HG03469 (cell line): ENCODE data around the gene SPCS2.

Experiments used
- ATAC-seq: cut with Tn5 transposase; IDR thresholded peaks from one replicate; pipeline ENCODE4 v1.9.1; 2021; ENCODE audit warnings: mild to moderate bottlenecking, moderate library complexity, moderate number of reproducible peaks; ENCODE audit not compliant: unreplicated experiment

SPCS2 gene

DNA sequence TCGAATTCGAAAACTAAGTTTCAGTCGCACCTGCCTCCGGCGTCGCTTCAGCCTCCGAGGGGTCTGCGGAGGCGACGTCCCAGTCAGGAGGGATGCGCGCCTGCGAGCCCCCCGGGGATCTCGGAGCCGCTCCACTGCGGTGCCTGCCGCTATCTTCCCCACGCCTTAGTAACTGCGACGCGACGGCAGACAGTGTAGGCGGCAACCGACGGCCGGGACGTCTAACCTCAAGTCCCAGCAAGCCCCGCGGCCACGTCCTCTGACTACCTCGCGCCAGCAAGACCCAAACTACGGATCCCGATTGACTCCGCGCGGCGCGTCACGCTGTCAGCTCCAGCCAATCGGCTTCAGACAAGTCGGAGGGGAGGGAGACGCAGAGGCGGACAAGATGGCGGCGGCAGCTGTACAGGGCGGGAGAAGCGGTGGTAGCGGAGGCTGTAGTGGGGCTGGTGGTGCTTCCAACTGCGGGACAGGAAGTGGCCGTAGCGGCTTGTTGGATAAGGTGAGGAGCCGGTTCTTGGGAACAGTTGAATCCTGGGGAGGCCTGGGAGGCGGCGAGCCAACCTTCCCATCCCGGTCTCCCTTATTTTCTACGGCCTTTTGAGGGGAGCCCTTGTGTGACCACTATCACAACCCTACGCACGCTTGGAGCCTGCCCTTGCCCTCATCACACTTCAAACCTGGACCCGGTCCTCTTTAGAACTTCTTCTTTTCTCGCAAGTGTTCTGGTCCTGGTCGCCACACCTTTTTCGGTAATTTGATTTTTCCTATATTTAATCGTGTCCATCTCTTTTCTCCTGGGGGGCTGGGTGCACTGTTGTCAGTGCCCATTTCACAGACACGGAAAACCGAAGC is at the start of gene SPCS2, which contains the start of gene XRRA1:
TSS of gene SPCS2 (plus strand) at position 369 of the 855 bp plus-strand sequence. CDS start at position 389, 20 bp downstream.
TSS of gene XRRA1 (minus strand) at position 194 of the 855 bp plus-strand sequence. CDS start 8,213 bp downstream, outside the sequence.
- ATAC-seq: peak; percentile 82

DNA sequence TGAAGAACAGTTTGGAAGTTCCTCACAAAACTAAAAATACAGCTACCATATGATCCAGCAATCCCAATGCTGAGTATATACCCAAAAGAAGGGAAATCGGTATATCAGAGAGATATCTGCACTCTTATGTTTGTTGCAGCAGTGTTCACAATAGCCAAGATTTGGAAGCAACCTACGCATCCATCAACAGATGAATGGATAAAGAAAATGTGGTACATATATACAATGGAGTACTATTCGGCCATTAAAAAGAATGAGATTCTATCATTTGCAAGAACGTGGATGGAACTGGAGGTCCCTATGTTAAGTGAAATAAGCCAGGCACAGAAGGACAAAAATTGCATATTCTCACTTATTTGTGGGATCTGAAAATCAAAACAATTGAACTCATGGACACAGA is 46.7 kb upstream of the SPCS2 start:
- ATAC-seq: no peak

DNA sequence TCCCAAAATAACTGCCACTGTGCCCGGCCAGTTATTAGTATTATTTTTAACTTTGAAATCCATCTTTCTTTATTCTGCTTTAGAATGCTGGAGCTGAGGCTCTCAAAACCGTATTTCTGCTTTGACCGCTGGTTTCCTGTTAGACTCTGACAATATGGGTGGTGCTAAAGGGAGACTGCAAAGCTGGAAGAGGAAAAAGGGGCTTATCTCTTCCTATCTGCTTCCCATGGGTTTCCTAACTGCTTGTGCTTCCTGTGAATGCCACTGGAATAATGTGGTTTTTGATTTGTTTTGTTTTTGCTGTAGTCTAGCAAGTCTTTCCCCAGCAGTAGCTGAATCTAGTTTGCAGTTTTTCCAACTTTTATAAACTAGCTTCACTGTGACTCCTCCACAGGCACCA is 43.7 kb upstream of the SPCS2 start:
- no peak for ATAC-seq

DNA sequence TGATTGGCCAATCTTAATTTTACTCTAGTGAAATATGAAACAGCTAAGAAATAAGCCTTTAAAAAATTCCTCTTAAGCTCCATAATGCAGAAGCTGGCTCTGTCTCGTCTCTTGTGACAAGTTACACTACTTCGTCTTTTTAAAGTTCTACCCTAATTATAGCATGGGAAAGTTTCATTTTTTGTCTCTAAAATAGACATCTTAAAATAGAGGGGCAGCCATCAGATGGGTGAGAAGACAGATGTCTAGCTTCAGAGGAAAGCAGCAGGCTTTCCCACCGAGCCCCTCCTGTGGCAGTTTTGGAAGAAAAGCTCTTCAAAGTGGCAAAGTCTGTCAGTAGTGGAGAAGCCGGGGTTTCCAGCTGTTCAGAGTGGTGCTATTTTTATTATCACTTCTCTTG is 39.7 kb upstream of the SPCS2 start:
- ATAC-seq: no peak

DNA sequence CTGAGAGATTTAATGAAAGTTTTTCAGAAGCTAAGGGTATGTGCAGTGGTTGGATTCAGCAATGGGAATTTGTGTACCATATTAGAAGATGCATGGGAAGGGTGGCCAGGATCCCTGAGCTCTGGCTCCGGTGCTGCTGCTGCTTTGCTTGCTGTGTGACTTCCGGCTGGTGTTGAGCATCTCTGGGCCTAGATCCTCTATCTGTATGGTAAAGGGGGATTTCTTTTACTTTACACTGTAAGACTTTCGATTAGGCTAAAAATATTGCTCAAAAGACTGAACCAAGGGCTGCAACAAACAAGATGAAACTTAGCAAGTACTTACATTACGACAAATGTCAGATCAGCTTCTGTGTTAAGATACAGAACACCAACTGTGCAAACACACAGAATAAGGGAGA is 39.3 kb upstream of the SPCS2 start:
- no peak for ATAC-seq

DNA sequence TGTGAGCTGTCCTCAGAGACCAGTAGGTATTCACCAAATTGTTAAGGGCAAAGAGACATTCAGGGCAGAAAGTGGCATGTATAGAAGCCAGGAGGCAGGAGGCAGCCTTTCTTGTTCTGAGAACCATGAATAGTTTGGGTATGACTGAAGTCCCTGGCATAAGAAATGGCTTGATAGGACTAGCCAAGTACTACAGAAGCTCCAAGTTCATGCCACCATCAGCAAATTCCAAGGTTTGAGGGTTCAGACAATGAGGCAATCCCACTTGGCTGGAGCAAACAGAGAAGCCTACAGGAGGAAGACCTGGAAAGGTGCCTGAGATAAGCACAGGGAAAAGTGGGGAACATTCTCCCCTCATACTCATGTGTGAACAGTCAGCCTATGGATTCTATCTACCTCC is 25.9 kb upstream of the SPCS2 start:
- ATAC-seq: no peak

DNA sequence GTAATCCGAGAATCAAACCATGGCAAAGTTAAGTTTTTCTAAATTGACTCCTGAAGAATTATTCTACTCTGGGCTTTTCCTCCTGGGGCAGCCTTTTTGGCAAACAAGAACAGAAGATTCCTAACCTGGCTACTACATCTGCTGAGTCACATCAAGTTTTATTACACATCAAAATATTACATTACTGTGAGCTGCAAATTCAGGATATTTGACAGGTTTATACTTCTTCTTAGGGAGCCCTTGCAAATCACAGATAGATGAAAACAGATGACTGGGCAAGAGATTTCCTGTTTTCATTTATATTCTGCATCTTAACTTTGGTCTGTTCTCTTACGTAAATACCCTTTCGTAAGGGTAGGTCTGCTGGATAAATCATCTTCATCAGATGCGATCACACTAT is 23.8 kb upstream of the SPCS2 start:
- no peak for ATAC-seq

DNA sequence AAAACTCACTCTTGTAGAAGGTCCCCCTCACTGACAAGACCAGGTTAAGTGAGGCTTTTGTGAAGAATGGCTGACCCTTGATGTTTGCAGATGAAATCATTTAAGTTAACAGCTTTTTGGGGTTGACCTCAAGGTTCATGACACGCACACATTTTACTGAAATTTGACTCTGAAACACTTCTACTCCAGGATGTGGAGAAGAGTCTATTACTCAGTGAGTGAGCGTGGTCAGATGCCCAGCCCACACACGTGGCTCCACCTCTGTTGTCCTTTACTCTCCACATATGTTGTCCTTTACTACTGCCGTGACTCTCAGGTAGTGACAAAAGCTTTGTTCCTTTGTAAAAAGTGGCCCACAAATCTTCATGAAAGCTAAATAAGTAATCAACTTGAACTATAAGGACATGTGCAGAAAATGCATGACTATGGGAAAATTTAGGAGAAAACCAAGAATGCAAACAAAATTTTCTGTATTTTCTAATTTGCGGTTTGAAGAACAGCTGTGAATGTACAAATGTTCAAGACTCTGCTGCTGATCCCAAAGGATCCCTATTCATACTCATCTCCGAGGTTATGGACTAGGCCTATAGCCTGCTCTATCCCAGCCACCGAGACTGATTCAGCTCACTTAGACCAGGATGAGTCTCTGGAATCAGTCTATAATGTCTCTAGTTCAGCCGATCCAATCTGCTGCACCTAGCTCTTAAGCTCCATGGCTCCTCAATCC is 22.6 kb upstream of the SPCS2 start:
- ATAC-seq: no peak

DNA sequence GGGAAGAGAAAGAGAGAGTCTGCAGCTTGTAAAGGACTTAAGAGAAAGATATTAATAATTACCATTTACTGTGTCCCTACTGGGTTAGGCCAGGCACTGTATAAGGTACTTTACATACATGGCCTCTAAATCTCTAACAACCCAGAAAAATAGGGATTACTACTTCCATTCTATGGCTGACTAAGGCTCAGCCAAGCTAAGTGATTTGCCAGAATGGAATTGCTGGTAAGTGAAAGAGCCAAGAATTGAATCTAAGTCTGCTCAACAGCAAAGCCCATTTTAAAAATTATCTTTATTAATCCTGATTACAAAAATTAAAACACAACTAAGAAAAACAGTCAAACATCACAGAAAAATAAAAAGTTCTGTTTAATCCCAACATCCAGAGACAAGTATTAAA is 21.6 kb upstream of the SPCS2 start:
- ATAC-seq: no peak

DNA sequence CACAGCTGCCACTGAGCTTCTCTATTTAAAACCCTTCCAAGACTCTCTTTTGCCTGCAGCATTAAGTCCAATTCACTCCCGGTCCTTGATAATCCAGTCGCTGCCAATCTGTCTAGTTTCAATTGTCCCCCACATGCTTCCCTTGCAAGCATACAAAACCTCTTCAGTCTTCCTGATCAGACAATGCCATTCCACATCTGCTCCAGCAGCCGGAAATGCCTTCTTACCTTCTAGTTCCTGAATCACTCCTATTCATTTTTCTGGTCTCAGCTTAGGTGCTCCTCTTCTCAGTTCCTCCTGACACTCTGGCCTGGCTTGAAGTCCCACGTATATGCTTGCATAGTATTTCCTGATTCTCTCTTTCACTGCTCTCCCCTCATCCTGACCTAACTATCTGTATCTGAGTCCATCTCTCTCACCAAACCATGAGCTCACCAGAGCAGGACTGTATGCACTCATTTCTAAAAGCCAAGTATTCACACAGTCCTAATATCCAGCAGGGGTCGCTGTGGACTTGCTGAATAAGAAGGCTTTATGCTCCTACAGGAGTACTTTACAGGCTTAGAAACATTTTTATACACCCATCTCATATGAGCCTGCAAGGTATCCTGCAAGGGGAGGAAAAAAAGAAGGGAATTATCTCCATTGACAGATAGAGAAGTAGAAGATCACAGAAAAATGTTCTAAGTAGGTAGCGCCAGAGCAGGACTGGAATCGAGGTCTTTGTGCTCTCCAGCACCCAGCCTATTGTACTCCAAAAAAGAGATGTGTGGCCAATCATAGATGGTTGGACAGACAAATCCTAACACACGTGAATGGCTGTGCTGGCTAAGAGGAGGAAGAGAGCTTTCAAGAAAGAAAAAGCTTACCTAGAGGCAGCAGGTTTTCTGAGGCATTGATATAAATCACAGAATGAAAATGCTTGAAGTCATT is 19.4 kb upstream of the SPCS2 start:
- peak; percentile 56 for ATAC-seq

DNA sequence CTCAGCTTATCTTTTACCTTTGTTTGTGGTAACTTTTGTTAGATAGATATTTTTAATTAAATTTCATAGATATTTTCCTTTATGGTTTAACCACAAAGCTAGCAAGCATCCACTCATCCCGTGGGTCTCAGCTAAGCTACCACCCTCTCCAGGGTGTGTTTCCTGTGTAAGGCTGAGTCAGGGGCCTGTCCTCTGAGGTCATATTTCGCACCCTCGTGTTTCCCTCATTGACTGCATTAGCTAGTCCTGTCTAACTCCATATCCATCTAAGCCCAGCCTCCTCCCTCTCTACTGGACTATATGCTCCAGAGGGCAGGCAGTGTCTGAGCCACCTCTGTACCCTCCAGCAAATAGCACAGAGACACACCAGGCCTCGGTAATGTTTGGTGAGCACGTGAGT is 16.9 kb upstream of the SPCS2 start:
- ATAC-seq: no peak

DNA sequence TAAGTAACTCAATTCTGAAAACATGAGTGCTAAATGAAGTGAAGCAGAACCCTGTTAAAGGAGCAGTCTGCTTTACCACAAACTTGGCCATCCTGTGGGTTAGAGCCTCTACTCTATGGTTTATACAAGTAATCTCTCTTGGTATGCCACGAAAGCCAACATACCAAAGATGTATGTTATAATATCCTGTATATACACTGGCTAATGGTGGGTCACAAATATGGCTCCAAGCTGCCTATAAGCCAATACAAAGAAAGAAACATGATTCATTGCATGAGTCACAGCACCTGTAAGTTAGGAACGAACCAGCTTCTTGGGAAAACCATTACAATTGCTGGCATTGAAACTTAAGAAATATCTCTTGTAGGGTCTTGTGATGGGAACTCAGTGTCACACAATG is 16.3 kb upstream of the SPCS2 start:
- ATAC-seq: no peak

DNA sequence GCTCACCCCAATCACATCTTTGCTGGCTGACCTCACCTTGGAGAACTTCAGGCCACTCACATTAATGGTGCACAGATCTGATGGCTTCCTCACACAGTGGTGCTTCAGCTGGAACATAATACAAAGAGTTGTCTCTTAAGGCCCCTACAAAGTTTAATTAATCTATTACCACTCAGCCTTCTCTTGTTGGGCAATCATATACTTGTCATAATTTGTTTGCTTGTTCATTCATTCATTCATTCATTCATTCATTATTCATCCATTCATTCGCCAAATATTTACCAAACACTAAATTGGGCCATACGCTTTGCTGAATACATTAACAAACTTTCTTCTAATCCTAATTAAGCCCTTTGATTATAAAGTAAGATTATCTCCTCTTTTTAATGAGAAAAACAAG is 15.3 kb upstream of the SPCS2 start:
- ATAC-seq: no peak

DNA sequence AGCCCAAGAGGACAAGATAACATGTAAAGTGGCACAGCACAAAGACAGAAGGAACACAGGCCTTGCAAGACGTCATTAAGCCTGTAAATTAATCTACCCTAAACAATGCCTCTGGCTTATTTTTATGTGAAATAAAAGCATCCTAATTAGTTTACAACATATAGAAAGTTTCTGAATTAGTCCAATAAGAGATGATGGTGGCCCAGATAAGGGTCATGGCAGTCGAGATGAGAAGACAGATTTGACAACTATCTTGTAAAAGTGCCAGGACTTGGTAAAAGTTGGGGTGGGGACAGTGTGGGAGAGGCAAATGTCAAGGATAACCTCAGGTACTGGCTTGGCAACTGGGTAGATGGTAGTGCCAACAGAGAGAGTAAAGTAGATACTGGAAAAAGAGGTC is 13.8 kb upstream of the SPCS2 start:
- ATAC-seq: no peak

DNA sequence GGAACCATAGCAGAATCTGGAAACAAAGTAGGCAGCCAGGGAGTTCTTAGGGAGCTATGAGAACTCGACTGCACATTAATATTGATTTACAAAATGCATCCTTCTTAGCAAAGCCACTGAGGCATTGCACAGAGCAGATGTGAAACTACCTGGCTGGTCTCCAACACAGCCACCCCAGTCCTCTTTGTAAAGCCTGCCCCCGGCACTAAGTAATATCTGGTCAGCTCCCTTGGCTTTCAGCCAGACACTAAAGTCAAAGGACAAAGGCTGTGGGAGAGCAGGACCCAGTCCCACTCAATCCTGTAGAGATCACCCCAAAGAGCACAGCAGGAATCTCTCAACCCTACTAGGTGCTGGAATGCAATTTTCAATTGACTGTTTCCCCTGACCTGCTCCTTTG is 13.0 kb upstream of the SPCS2 start:
- ATAC-seq: no peak

DNA sequence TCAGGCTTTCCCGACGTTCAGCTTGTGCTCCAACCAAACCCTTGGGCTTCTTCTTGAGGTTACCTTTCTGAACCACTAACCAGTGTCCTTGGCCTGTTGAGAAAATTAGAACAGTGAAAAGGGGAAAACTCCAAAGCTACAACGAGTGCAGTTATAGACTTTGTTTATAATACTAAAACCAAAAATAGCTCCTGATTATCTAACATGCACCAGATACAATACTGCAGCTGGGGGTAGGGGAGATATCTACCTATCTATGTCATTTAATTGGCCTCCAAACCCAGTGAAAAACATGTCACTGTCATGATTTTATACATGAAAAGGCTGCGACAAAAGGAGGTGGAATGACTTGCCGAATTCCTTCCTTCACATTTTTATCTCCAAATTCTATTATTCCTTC is 12.1 kb upstream of the SPCS2 start:
- no peak for ATAC-seq

DNA sequence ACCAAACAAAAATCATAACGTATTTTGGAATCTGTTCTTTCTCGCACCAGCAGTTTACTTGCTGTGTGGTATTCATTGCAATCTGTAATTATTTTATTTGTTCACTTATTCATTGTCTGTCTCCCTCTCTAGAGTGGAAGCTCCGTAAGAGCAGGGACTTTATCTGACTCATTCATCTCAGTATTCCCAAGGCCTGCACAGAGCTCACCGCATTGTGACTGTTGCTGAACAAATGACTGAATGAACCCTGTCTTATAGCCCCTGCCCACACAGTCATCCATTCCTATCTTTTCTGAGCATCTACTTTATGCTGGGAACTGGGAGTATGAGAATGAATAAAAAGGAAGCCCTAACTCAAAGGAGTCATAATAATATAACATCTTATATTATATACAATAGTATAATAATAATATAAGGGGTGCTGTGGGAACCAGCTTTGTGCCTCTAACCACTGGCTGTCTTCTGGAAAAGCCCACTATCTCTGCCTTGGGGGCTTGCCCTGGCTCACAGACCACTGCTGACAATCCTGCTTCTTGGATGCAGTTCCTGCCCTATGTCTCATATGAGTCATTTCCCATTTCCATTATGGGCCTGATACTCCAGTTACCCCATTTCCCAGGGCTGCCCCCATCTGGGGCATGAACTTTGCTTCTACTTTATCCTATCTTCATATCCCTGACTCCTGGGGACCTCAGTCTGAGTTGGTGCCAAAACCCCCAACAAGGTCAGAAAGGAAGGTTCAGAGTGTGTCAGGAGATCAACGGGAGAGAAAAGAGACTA is 11.2 kb upstream of the SPCS2 start:
- no peak for ATAC-seq

DNA sequence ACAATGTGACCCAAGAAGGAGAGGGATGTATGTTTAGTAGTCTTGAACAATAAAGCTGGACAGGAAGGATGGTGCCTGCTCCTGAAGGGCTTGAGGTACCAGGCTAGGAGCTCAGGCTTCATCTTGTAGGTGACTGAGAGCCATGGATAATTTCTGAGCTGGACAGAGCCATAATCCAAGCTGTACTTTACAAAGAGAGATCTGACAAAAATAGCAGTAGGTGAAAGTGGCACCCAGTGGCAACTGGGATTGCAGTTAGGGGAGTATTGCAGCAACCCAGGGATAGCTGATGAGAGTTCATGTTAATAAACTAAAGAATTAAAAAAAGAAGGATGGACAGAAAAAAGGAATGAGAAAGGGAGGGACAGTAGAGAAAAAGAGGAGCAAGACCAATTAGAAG is 7.6 kb upstream of the SPCS2 start:
- no peak for ATAC-seq

DNA sequence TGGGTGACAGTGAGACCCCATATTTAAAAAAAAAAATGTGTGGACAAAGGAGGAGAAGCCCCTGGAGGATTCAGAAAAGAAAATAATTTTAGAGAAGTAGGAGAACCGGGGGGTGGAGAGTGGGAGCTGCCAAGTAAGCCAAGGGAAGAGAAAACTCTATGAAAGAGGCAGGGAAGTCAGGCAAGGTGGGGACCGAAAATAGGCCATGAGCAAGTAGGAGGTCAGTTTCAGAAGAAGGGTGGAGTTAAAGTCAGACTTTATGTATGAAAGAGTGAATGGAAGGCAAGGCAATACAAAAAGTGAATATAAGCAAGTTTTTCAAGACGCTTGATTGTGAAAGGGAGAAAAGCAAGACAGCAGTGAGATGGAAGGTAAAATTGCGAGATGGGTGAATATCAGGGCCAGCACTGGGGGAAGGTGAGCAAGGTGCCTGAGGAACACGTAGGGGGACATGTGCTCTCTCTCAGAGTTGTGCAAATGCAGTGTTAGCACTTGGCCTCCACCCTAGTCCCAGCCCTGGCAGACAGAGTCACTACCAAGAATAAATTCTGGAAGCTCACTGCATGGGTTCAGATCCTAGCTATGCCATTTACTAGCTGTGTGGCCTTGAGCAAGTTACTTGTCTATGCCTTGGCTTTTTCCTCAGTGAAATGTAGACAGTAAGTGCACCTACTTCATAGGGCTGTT is 6.8 kb upstream of the SPCS2 start:
- no peak for ATAC-seq

DNA sequence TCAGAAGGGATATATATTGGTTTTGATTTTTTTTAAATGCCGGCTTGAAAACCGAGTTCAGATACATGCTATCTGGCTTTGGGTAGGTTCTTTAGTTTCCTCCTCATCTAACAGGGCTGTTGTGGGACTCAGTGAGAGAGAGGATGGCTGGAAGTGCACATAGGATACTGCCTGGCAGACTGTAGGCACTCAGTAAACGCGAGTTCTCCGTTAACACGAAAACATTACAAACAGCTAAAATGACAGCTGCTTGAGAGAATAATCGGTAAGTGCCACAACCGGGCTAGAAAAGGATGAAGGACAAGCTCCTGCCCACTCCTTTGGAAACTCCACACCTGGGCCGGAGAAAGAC is 544 bp upstream of the SPCS2 start:
- ATAC-seq: peak; percentile 5
